ENCODE measurements around the gene CFAP54. TPM values are rescaled to one million over a fixed set of nuclear protein-coding genes. Genes with fewer than 3 reads are reported as not detected.

Gene CFAP54
- polyA plus RNA-seq, result under 1 TPM in 2 of 4 donors, not detected in 2; 0.10 to 0.31 TPM
- long read RNA-seq, donor 1, result 0 reads
- long read RNA-seq, donor 2, result 0 reads
- long read RNA-seq, donor 3, result 0 reads
- long read RNA-seq, donor 4, result 0 reads
- long read RNA-seq, donor 5, result 0 reads
- long read RNA-seq, donor 6, result 0 reads
- long read RNA-seq, donor 7, result 0 reads
- long read RNA-seq, donor 8, result 0 reads
- long read RNA-seq, donor 9, result 0 reads
- long read RNA-seq, donor 10, result 0 reads

- Histone ChIP-seq H3K27me3 (ENCODE audit: control insufficient read depth in 3 of 3, insufficient read depth in 3 of 3, low read length in 3 of 3) (peaks cover 0 to 7% (median 0%) of the 10 kb centered on the region in 3 donors), H3K9me3 (ENCODE audit: control insufficient read depth in 2 of 2, insufficient read depth in 1 of 2, low read depth in 1 of 2, low read length in 1 of 2) (no peaks in the 10 kb centered on the region), H3K27ac (ENCODE audit: low read depth in 1 of 3, low read length in 2 of 3) (peak within 1 kb of the TSS in 2 of 3 donors; percentile 41 to 59), H3K36me3 (ENCODE audit: control insufficient read depth in 3 of 3, insufficient read depth in 2 of 3, low read depth in 1 of 3, low read length in 3 of 3) (no peaks in the 10 kb centered on the region), H3K4me1 (ENCODE audit: control insufficient read depth in 3 of 3, insufficient read depth in 2 of 3, low read depth in 1 of 3, low read length in 2 of 3) (peaks cover 0 to 3% (median 0%) of the 10 kb centered on the region in 3 donors), H3K4me3 (ENCODE audit: low read depth in 1 of 3, low read length in 3 of 3) (peak within 1 kb of the TSS; percentile 22 to 52 (median 51))
- WGBS, 3 donors, result 2 to 7% (median 5%) methylated on average over 53 of the region's 53 CpGs
- DNase-seq (peak; percentile 88 to 92), FAIRE-seq (no peak)
These were observed at the start of gene CFAP54 for GRCh38 chr12:96489392-96490056. Gene CFAP54 (plus strand): TSS chr12:96489577. CDS start chr12:96489610, 33 bp downstream.

- Histone ChIP-seq H3K27ac (ENCODE audit: low read depth in 1 of 3, low read length in 2 of 3) (no peak overlapping the region), H3K36me3 (ENCODE audit: control insufficient read depth in 3 of 3, insufficient read depth in 2 of 3, low read depth in 1 of 3, low read length in 3 of 3) (no peaks in the 10 kb centered on the region), H3K4me3 (ENCODE audit: low read depth in 1 of 3, low read length in 3 of 3) (no peak overlapping the region), H3K9me3 (ENCODE audit: control insufficient read depth in 2 of 2, insufficient read depth in 1 of 2, low read depth in 1 of 2, low read length in 1 of 2) (no peaks in the 10 kb centered on the region), H3K27me3 (ENCODE audit: control insufficient read depth in 3 of 3, insufficient read depth in 3 of 3, low read length in 3 of 3) (no peaks in the 10 kb centered on the region), H3K4me1 (ENCODE audit: control insufficient read depth in 3 of 3, insufficient read depth in 2 of 3, low read depth in 1 of 3, low read length in 2 of 3) (no peaks in the 10 kb centered on the region)
- FAIRE-seq (no peak), DNase-seq (no peak)
- 44 to 65% (median 56%) methylated on average over 3 of the region's 3 CpGs for WGBS, 3 donors
These were observed 47.6 kb upstream of the CFAP54 start for GRCh38 chr12:96441816-96442215.

- DNase-seq, result no peak
These were observed 46.5 kb upstream of the CFAP54 start for GRCh38 chr12:96442906-96443305.

GRCh38 chr12:96444399-96444798 is 45.0 kb upstream of the CFAP54 start:
- DNase-seq (no peak), FAIRE-seq (no peak)
- Histone ChIP-seq H3K4me1 (ENCODE audit: control insufficient read depth in 3 of 3, insufficient read depth in 2 of 3, low read depth in 1 of 3, low read length in 2 of 3) (no peaks in the 10 kb centered on the region), H3K9me3 (ENCODE audit: control insufficient read depth in 2 of 2, insufficient read depth in 1 of 2, low read depth in 1 of 2, low read length in 1 of 2) (no peaks in the 10 kb centered on the region), H3K27me3 (ENCODE audit: control insufficient read depth in 3 of 3, insufficient read depth in 3 of 3, low read length in 3 of 3) (no peaks in the 10 kb centered on the region), H3K36me3 (ENCODE audit: control insufficient read depth in 3 of 3, insufficient read depth in 2 of 3, low read depth in 1 of 3, low read length in 3 of 3) (no peaks in the 10 kb centered on the region), H3K4me3 (ENCODE audit: low read depth in 1 of 3, low read length in 3 of 3) (no peak overlapping the region), H3K27ac (ENCODE audit: low read depth in 1 of 3, low read length in 2 of 3) (no peak overlapping the region)
- WGBS, 3 donors, result 89 to 94% (median 90%) methylated on average over 10 of the region's 10 CpGs

More at GRCh38 chr12:96442906-96443305, 46.5 kb upstream of the CFAP54 start:
- WGBS, 3 donors, result 87 to 95% (median 91%) methylated on average over 3 of the region's 3 CpGs
- Histone ChIP-seq H3K27me3 (ENCODE audit: control insufficient read depth in 3 of 3, insufficient read depth in 3 of 3, low read length in 3 of 3) (no peaks in the 10 kb centered on the region), H3K4me1 (ENCODE audit: control insufficient read depth in 3 of 3, insufficient read depth in 2 of 3, low read depth in 1 of 3, low read length in 2 of 3) (no peaks in the 10 kb centered on the region), H3K27ac (ENCODE audit: low read depth in 1 of 3, low read length in 2 of 3) (no peak overlapping the region), H3K4me3 (ENCODE audit: low read depth in 1 of 3, low read length in 3 of 3) (no peak overlapping the region), H3K9me3 (ENCODE audit: control insufficient read depth in 2 of 2, insufficient read depth in 1 of 2, low read depth in 1 of 2, low read length in 1 of 2) (no peaks in the 10 kb centered on the region), H3K36me3 (ENCODE audit: control insufficient read depth in 3 of 3, insufficient read depth in 2 of 3, low read depth in 1 of 3, low read length in 3 of 3) (no peaks in the 10 kb centered on the region)
- FAIRE-seq, result no peak

GRCh38 chr12:96445691-96446583 is 43.4 kb upstream of the CFAP54 start:
- DNase-seq (peak; percentile 21 to 64), FAIRE-seq (no peak)
- Histone ChIP-seq H3K27me3 (ENCODE audit: control insufficient read depth in 3 of 3, insufficient read depth in 3 of 3, low read length in 3 of 3) (no peaks in the 10 kb centered on the region), H3K36me3 (ENCODE audit: control insufficient read depth in 3 of 3, insufficient read depth in 2 of 3, low read depth in 1 of 3, low read length in 3 of 3) (no peaks in the 10 kb centered on the region), H3K9me3 (ENCODE audit: control insufficient read depth in 2 of 2, insufficient read depth in 1 of 2, low read depth in 1 of 2, low read length in 1 of 2) (no peaks in the 10 kb centered on the region), H3K4me1 (ENCODE audit: control insufficient read depth in 3 of 3, insufficient read depth in 2 of 3, low read depth in 1 of 3, low read length in 2 of 3) (no peaks in the 10 kb centered on the region), H3K4me3 (ENCODE audit: low read depth in 1 of 3, low read length in 3 of 3) (no peak overlapping the region), H3K27ac (ENCODE audit: low read depth in 1 of 3, low read length in 2 of 3) (peak overlapping the region; percentile 41 to 85 (median 50))
- 52 to 60% (median 57%) methylated on average over 6 of the region's 6 CpGs for WGBS, 3 donors

- FAIRE-seq (no peak), DNase-seq (no peak)
- Histone ChIP-seq H3K4me3 (ENCODE audit: low read depth in 1 of 3, low read length in 3 of 3) (no peak overlapping the region), H3K9me3 (ENCODE audit: control insufficient read depth in 2 of 2, insufficient read depth in 1 of 2, low read depth in 1 of 2, low read length in 1 of 2) (no peaks in the 10 kb centered on the region), H3K4me1 (ENCODE audit: control insufficient read depth in 3 of 3, insufficient read depth in 2 of 3, low read depth in 1 of 3, low read length in 2 of 3) (no peaks in the 10 kb centered on the region), H3K36me3 (ENCODE audit: control insufficient read depth in 3 of 3, insufficient read depth in 2 of 3, low read depth in 1 of 3, low read length in 3 of 3) (no peaks in the 10 kb centered on the region), H3K27ac (ENCODE audit: low read depth in 1 of 3, low read length in 2 of 3) (peak overlapping the region in 1 of 3 donors; percentile 24), H3K27me3 (ENCODE audit: control insufficient read depth in 3 of 3, insufficient read depth in 3 of 3, low read length in 3 of 3) (no peaks in the 10 kb centered on the region)
- 92 to 96% (median 93%) methylated on average over 3 of the region's 3 CpGs for whole genome bisulfite sequencing, 3 donors
These were observed 42.1 kb upstream of the CFAP54 start for GRCh38 chr12:96447256-96447655.

GRCh38 chr12:96448300-96448699 is 41.1 kb upstream of the CFAP54 start:
- H3K4me3 ChIP-seq (ENCODE audit: low read depth in 1 of 3, low read length in 3 of 3), result no peak overlapping the region
- H3K36me3 ChIP-seq (ENCODE audit: control insufficient read depth in 3 of 3, insufficient read depth in 2 of 3, low read depth in 1 of 3, low read length in 3 of 3), result no peaks in the 10 kb centered on the region
- H3K9me3 ChIP-seq (ENCODE audit: control insufficient read depth in 2 of 2, insufficient read depth in 1 of 2, low read depth in 1 of 2, low read length in 1 of 2), result no peaks in the 10 kb centered on the region
- H3K27ac ChIP-seq (ENCODE audit: low read depth in 1 of 3, low read length in 2 of 3), result no peak overlapping the region
- H3K27me3 ChIP-seq (ENCODE audit: control insufficient read depth in 3 of 3, insufficient read depth in 3 of 3, low read length in 3 of 3), result no peaks in the 10 kb centered on the region
- 87 to 89% (median 87%) methylated on average over 3 of the region's 3 CpGs for WGBS, 3 donors
- no peak for DNase-seq
- H3K4me1 ChIP-seq (ENCODE audit: control insufficient read depth in 3 of 3, insufficient read depth in 2 of 3, low read depth in 1 of 3, low read length in 2 of 3), result no peaks in the 10 kb centered on the region
- FAIRE-seq, result no peak

- 80 to 87% (median 86%) methylated on average over 3 of the region's 3 CpGs for WGBS, 3 donors
- Histone ChIP-seq H3K36me3 (ENCODE audit: control insufficient read depth in 3 of 3, insufficient read depth in 2 of 3, low read depth in 1 of 3, low read length in 3 of 3) (no peaks in the 10 kb centered on the region), H3K27me3 (ENCODE audit: control insufficient read depth in 3 of 3, insufficient read depth in 3 of 3, low read length in 3 of 3) (no peaks in the 10 kb centered on the region), H3K9me3 (ENCODE audit: control insufficient read depth in 2 of 2, insufficient read depth in 1 of 2, low read depth in 1 of 2, low read length in 1 of 2) (no peaks in the 10 kb centered on the region), H3K27ac (ENCODE audit: low read depth in 1 of 3, low read length in 2 of 3) (no peak overlapping the region), H3K4me3 (ENCODE audit: low read depth in 1 of 3, low read length in 3 of 3) (no peak overlapping the region), H3K4me1 (ENCODE audit: control insufficient read depth in 3 of 3, insufficient read depth in 2 of 3, low read depth in 1 of 3, low read length in 2 of 3) (no peaks in the 10 kb centered on the region)
- FAIRE-seq (no peak), DNase-seq (no peak)
These were observed 37.0 kb upstream of the CFAP54 start for GRCh38 chr12:96452261-96452922.

Data from small intestine (tissue), 16 donors.